Renal cortex interstitium (tissue), 11 donors: ENCODE results near the gene KLK2. TPM values are rescaled to one million over a fixed set of nuclear protein-coding genes. Genes with fewer than 3 reads are reported as not detected.

Experiments
- DNase-seq, 11 donors: peaks; one replicate each; pipeline ENCODE4 v3.0.0-alpha.2; 2013; ENCODE audit warnings: low read depth in 9 of 11, low spot score in 4 of 11; ENCODE audit errors: extremely low read depth in 1 of 11
- polyA plus RNA-seq, 3 donors: library from polyadenylated mRNA; unstranded; fragments of 120-200 nt; gene quantifications; one replicate each; pipeline ENCODE4 v1.2.1, GENCODE V29; 2013; ENCODE audit not compliant: insufficient read length in 3 of 3

KLK2 gene
- polyA plus RNA-seq, 3 donors, result 0.42 TPM; not detected in 2

GRCh38 chr19:50911206-50912101, 38.2 kb downstream of the KLK2 start, which contains the start of gene KLK4:
Gene KLK4, minus strand, starts transcription at chr19:50911395. Its CDS starts 657 bp downstream, at chr19:50910738.
- no peak for DNase-seq

- no peak for DNase-seq
Measured at GRCh38 chr19:50912102-50912599, 38.9 kb downstream of the KLK2 start.

GRCh38 chr19:50912727-50913716, 39.8 kb downstream of the KLK2 start:
- no peak for DNase-seq

- DNase-seq, result no peak
Measured at GRCh38 chr19:50916069-50916468, 42.8 kb downstream of the KLK2 start.

GRCh38 chr19:50921426-50922316, 48.4 kb downstream of the KLK2 start:
- no peak for DNase-seq

- peak; percentile 47 to 81 (median 74) for DNase-seq
Measured at GRCh38 chr19:50922317-50922853, 49.1 kb downstream of the KLK2 start.

GRCh38 chr19:50924586-50924985, 51.3 kb downstream of the KLK2 start:
- no peak for DNase-seq

- DNase-seq, result no peak
Measured at GRCh38 chr19:50925734-50926133, 52.5 kb downstream of the KLK2 start.

- DNase-seq, result no peak
Measured at GRCh38 chr19:50926144-50926543, 52.9 kb downstream of the KLK2 start.

GRCh38 chr19:50928831-50929230, 55.6 kb downstream of the KLK2 start:
- no peak for DNase-seq

Other genes starting within 250 kb of the KLK2 start
- gene SYT3, start 233.6 kb upstream of the KLK2 start, polyA plus RNA-seq, result 1 to 10 TPM in 1 of 3 donors, under 1 TPM in 2; 0.37 to 1.5 (median 0.57) TPM
- 1 to 10 TPM; 1.4 to 5.1 (median 2.3) TPM for gene C19orf81, start 224.0 kb upstream of the KLK2 start, polyA plus RNA-seq
- 1 to 10 TPM; 4.5 to 5.6 (median 5.5) TPM for gene SHANK1, start 153.6 kb upstream of the KLK2 start, polyA plus RNA-seq
- gene CLEC11A, start 150.1 kb upstream of the KLK2 start, polyA plus RNA-seq, result 10 to 100 TPM; 18.5 to 37.9 (median 37.6) TPM
- not detected for gene GPR32, start 103.0 kb upstream of the KLK2 start, polyA plus RNA-seq
- under 1 TPM in 2 of 3 donors, not detected in 1; 0.07 to 0.36 TPM for gene ACP4, start 83.0 kb upstream of the KLK2 start, polyA plus RNA-seq
- 1 to 10 TPM; 1.3 TPM for gene KLK1, start 49.7 kb upstream of the KLK2 start, polyA plus RNA-seq
- gene KLK15, start 39.9 kb upstream of the KLK2 start, polyA plus RNA-seq, result not detected
- under 1 TPM; 0.42 to 0.65 (median 0.48) TPM for gene KLK3, start 18.5 kb upstream of the KLK2 start, polyA plus RNA-seq
- not detected for gene KLK4, start 38.0 kb downstream of the KLK2 start, polyA plus RNA-seq
- gene KLK5, start 79.6 kb downstream of the KLK2 start, polyA plus RNA-seq, result 1 to 10 TPM; 1.2 to 1.9 (median 1.5) TPM
- gene KLK6, start 96.2 kb downstream of the KLK2 start, polyA plus RNA-seq, result 10 to 100 TPM; 29.7 to 34.7 (median 32.4) TPM
- 1 to 10 TPM; 3.9 to 4.6 (median 4.2) TPM for gene KLK7, start 110.5 kb downstream of the KLK2 start, polyA plus RNA-seq
- 1 to 10 TPM; 2.4 to 4.0 (median 3.6) TPM for gene KLK8, start 128.2 kb downstream of the KLK2 start, polyA plus RNA-seq
- gene KLK10, start 146.3 kb downstream of the KLK2 start, polyA plus RNA-seq, result under 1 TPM; 0.32 to 0.44 (median 0.37) TPM
- under 1 TPM in 2 of 3 donors, not detected in 1; 0.19 to 0.38 TPM for gene KLK11, start 153.2 kb downstream of the KLK2 start, polyA plus RNA-seq
- not detected for gene KLK12, start 161.6 kb downstream of the KLK2 start, polyA plus RNA-seq
- gene KLK13, start 191.7 kb downstream of the KLK2 start, polyA plus RNA-seq, result under 1 TPM; 0.39 to 0.68 (median 0.40) TPM
- gene KLK14, start 209.4 kb downstream of the KLK2 start, polyA plus RNA-seq, result under 1 TPM; 0.22 to 0.51 (median 0.23) TPM
- gene CTU1, start 235.0 kb downstream of the KLK2 start, polyA plus RNA-seq, result 1 to 10 TPM; 2.1 to 4.2 (median 4.0) TPM